ENCODE measurements around the gene DPY19L1.
"Not testable (repeated sequence)": the region's sequence is repeated elsewhere in the genome, so short reads cannot be mapped to it uniquely, and the experiment has no call there.

The DPY19L1 gene

DNA sequence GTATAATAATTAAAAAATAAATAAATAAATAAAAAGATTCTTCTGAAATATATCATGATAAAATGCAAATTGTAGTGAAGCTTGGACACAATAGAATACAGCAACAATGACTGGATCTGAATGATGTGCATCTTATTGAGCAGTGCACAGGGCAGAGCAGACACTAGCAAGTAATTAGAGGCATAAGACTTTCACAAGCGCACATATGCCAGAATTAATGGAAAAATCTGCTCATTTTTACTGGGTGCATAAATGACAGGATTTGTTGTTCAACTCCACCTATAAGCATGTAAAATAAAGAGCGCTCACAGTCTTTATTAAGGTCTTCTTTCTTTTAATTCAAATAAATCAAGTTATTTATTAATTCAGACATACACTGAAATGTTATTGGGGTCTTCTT, 125.0 kb downstream of the DPY19L1 start:
- DNase-seq: no peak

- not testable (repeated sequence) for DNase-seq
Measured at GRCh38 chr7:34906266-34906850, 130.9 kb downstream of the DPY19L1 start.

GRCh38 chr7:34904987-34905386, 132.3 kb downstream of the DPY19L1 start:
- no peak for DNase-seq

DNA sequence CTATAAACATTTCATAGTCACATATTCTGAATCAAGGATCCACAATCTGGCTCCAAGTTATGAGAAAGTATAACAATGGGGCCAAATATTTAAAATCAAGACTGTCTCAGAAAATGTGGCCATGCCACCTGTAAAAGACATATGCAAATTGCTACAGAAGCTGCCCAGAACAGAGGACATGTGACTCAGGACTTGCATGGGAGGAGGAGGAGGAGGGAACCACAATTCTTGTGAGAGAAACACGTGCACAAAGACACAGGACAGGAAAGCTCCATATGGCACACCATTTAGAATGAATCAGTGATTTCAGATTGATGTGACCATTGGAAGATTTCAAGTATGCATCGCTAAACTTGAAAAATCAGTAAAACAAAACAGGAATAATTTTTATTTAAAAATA, 133.4 kb downstream of the DPY19L1 start:
- DNase-seq: not testable (repeated sequence)

DNA sequence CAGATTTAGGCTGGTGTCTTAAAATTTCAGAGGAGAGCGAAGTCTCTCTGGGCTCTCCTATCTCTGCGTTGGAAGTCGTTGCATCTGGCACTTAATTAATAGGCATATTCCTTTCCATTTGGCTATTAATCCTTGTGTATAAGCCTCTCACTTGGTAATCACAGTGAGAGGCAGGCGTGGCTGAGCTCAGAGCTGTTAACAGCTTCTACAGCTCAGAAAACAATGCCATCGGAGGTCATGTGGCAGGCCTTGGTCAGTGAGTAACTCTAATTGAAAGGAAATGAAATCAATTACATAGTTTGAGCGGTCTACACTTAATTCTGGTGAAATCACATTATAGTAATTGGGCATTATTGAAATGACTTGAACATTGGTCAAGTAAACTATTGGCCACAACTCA, 135.1 kb downstream of the DPY19L1 start:
- no peak for DNase-seq

DNA sequence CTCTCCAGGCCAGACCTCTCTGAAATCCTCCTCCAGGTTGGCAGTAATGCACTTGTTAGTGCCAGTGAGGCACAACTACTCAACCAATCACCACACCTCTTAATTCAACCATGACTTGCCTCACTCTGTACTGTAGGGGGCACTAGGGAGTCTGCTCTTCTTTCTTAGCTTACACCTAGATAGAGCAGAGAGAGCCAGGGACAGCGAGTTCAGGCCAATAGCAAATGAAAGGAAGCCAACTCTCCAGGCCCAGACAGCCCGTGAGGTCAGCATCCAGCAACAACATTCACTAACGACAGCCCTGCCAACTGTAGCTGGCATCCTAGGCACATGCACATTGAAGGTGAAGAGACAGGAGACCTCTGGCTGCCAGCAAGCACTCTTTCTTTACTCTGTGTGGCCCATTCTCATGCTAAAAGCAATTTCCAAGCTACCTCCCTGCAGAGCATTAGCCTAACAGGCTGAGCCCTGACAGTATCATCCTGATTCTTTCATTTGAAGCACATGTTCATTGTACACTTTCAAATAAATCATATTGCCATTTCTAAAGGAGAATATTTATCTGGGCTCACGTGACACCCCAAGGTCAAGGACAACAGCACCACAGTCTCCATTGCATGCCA, 136.3 kb downstream of the DPY19L1 start:
- DNase-seq: no peak

DNA sequence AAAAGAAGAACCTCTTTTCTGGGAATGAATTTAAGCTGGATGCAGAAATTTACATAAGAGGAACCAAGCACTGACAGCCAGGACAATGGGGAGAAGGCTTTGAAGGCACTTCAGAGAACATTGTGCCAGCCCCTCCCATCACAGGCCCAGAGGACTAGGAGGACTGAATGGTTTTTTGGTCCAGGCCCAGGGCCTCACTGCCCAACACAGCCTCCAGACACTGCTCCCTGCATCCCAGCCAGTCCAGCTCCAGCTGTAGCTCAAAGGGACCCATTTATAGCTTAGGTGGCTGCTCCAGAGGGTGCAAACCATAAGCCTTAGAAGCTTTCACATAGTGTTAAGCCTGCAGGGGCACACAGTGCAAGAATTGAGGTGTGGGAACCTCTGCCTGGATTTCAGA, 142.1 kb downstream of the DPY19L1 start:
- DNase-seq: no peak

GRCh38 chr7:34889951-34890350, 147.3 kb downstream of the DPY19L1 start:
- no peak for DNase-seq

DNA sequence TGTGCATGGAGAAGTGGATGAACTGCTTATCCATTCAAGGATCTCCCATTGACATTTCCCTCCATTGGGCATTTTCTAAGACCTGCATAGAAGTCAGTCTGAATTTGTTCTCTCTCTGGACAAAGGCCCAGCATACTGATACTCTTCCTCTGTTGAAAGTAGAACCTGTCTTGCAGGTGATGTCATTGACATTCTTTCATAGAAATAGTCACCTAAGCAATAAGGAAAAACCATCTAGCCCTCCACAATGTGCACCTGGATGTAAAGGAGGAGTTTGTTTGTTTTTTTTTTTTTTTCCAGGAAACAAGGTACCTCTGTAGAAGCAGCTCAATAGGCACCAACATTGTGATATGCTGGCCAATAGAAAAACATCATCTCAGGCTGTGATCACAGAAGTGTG, 150.4 kb downstream of the DPY19L1 start:
- no peak for DNase-seq

- DNase-seq: not testable (repeated sequence)
Measured at GRCh38 chr7:34883855-34884254, 153.4 kb downstream of the DPY19L1 start.

DNA sequence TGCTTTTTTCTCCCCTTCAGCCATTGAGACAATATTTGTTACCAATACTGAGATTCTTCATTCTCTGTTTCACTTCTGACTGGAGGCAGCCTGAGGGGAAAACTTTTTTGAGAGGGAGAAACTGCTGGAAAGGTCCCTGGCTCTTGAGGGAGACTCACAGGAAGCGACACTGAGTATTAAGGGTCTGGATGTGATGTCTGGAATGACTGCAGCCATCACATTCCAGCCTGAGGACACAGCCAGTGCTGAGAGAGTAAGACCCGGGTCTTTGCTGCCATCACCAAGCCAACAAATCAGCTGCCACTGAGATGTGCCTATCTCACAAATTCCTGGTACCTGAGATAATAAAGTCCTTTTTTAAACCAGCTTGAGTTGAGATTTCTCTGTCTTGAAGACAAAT, 157.4 kb downstream of the DPY19L1 start:
- DNase-seq: no peak

DNA sequence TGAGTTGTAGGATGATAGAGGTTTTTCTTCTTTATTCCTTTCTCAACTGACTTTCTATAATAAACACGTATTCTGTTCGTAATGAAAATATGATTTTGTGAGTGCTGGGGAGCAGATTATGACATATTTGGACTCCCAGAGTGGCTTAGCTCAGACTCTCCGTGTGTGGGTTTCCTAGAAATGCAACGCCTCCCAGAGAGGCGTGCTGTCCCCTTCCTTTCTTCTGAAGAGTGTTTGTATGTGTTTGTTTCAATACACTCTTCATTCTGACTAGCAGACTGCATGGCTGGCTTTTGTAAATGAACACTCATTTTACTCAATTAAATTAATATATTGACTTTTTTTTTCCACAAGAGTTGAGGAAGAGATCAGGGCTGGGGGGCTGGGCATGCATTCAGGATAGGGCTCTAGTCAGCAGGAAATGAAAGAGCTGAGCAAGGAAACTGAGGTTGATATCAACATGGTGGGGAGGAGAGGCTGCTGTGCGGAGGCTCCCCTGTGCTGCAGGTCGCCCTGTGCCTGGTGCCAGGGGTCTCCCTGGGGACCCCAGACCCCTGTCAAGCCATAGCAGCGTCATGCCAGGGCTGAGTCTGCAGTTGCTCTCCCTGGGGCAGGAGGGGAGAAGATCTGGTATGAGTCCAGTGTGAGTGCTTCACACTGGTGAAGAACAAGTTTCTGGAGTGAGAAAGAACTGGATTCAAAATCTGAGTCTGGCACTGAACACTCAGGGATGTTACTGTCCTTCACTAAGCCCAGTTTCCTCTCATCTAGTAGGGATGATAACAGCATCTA, 158.1 kb downstream of the DPY19L1 start:
- not testable (repeated sequence) for DNase-seq

All from retina (tissue), 1 donor.